ENCODE data around the gene OXSR1.
"Not testable (repeated sequence)": the region's sequence is repeated elsewhere in the genome, so short reads cannot be mapped to it uniquely, and the experiment has no call there.

The OXSR1 gene

GRCh38 chr3:38276081-38276916, 111.0 kb downstream of the OXSR1 start:
- DNase-seq: no peak

DNA sequence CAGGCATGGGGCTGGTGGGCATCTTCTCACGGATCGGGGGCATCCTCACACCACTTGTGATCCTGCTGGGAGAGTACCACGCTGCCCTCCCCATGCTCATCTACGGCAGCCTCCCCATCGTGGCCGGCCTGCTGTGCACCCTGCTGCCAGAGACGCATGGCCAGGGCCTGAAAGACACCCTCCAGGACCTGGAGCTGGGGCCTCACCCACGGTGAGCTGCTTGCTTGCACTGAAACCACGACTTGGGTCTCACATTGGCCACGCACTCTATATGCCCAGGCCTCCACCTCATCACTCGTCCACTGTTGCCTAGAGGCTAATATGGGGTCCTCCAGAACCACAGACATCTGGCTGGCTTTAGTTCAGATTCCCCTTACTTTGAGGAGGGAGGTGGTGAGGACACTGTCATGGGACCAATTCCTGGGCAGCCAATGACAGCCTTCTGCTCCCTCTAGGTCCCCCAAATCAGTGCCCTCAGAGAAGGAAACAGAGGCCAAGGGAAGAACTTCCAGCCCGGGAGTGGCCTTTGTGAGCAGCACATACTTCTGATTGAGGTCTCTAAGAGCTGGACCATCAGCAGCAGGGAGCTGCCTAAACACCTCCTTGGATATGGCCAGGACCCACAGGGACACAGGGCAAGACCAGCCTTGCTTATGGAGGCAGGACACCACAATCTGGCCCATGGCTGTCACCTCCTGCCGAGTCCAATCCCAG, 111.7 kb downstream of the OXSR1 start:
- DNase-seq: no peak

- DNase-seq: no peak
These were observed 113.5 kb downstream of the OXSR1 start for GRCh38 chr3:38278841-38279240.

GRCh38 chr3:38281895-38282686, 116.8 kb downstream of the OXSR1 start, which contains the start of gene SLC22A14:
SLC22A14 (plus strand) TSS chr3:38282294; CDS start chr3:38306027, 23,733 bp downstream.
- no peak for DNase-seq

DNA sequence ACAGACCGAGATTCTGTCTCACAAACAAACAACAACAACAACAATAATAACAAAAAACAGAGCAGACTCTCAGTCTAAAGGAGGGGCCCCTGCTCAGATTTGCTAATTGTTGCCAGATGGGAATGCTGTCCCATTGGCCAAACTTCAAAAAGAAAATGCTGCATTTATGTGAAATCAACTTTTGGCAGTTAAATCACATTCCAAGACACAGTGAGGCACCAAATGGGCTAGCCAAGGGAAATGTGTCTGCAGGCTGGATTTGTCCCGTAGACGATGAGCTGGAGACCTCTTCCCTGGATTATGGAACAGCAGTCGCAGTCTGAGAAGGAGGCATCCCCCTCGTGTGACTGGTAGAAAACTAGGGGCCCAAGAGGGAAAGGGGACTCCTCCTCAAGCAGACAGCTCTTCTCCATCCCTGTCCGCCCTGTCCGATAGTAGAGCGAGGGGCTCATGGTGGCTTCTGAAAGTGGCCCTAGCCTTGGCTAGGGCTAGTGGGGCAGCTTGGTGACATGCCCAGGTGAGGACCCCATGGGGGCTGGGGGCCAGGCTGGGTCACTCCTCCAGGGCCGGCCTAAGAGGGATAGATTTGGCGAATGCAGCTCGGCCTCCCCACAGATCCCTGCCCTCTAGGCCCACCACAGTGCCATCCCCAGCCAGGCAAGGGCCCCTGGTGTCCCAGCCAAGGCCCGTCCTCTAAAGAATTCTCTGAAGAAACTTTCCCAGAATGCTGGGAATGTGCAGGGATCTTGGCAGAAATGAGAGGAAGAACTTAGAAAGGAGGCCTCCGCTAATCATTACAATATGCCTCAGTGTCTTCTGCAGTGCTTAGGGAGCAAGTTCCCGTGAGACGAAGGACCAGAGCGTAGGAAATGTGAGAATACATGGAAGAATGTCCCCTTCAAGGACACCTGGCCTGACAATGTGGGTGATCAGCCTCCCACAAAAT, 118.7 kb downstream of the OXSR1 start:
- no peak for DNase-seq

GRCh38 chr3:38284756-38285150, 119.4 kb downstream of the OXSR1 start:
- DNase-seq: no peak

GRCh38 chr3:38289286-38290217, 124.2 kb downstream of the OXSR1 start:
- not testable (repeated sequence) for DNase-seq

DNA sequence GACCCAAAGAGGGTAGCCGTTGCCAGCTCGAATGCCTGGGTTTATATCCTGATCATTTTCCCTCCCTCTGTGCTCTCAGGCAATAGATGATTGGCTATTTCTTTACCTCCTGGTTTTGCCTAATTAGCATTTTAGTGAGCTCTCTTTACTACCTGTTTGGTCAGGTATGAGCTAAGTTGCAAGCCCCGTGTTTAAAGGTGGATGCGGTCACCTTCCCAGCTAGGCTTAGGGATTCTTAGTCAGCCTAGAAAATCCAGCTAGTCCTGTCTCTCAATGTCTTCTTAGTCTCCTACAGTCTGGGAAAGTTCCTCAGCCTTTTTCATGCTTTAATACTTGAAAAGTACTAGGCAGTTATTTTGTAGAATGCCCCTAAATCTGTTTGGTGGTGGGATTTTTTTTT, 131.7 kb downstream of the OXSR1 start:
- not testable (repeated sequence) for DNase-seq

GRCh38 chr3:38297537-38297936, 132.2 kb downstream of the OXSR1 start:
- DNase-seq: no peak

- DNase-seq: no peak
These were observed 132.8 kb downstream of the OXSR1 start for GRCh38 chr3:38297947-38298711.

Data from activated CD4-positive, alpha-beta T cell treated with anti-CD3 and anti-CD28 coated beads, Interleukin-2, amount 50 U/mL, for 4 hours (primary cell).